ENCODE data around the gene NRP2.

GRCh38 chr2:205640716-205641115 lies 41.6 kb upstream of the NRP2 start:
- no peak for TF ChIP-seq CTCF (IDR thresholded peaks at IDR 0.05)
- no peak for TF ChIP-seq POLR2A (IDR thresholded peaks at IDR 0.05)
